Measurements from ENCODE around the gene SLAMF9. TPM values are rescaled to one million over a fixed set of nuclear protein-coding genes. Genes with fewer than 3 reads are reported as not detected.

Gene SLAMF9
- total RNA-seq, 1 experiment from 2014 or later = not detected

DNA sequence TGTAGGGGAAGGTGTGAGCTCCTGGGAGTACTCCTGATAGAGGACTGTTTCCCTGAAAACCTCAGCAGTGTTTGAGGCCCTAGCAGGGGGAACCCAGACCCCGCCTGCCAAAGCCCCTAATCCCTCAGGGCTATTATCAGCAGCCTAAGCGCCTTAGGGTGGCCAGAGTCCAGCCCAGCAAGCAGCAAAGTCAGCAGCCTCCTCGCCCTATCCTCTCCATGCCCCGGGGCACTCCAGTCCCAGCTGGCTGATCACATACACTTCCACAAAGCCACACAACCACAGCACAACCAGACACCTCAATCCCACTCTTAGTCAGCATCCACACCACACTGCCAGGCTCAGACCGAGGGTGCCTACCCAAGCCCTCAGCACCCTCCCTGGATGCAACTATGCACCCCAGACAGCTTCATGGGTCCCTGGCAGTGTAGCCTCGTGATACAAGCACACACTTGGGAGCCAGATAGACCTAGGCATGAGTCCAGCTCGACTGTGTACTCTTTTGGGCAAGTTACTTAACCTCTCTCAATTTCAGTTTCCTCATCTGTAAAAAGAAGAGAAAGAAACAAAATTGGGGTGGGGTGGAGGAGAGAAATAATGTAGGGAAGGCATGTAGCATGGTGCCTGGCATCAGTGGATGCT lies 15.7 kb downstream of the SLAMF9 start:
- Histone ChIP-seq H3K4me2 (ENCODE audit: insufficient read depth, insufficient read length, low read length) (no peak overlapping the region), H2BK12ac (ENCODE audit: insufficient read length, low read depth, low read length) (no peak overlapping the region), H3K9ac (ENCODE audit: extremely low read depth, insufficient read length, low read length) (no peak overlapping the region), H3K4ac (ENCODE audit: low read depth, low read length) (no peak overlapping the region), H2BK15ac (ENCODE audit: low read depth, low read length) (no peak overlapping the region), H2BK5ac (ENCODE audit: insufficient read length, low read length) (no peak overlapping the region), H3T11ph (ENCODE audit: low read length) (no peak overlapping the region), H3K79me2 (ENCODE audit: insufficient read depth, low read length) (no peaks in the 10 kb centered on the region), H3K23ac (ENCODE audit: insufficient read length, low read depth, low read length) (no peak overlapping the region), H3K23me2 (ENCODE audit: insufficient read length, low read depth, low read length, poor library complexity, severe bottlenecking) (no peaks in the 10 kb centered on the region), H3K9me3 (ENCODE audit: control insufficient read depth, low read depth, low read length) (no peaks in the 10 kb centered on the region), H4K5ac (ENCODE audit: insufficient read length, low read depth, low read length) (no peak overlapping the region), H3K18ac (ENCODE audit: insufficient read length, low read depth, low read length) (no peak overlapping the region), H3K56ac (ENCODE audit: insufficient read length, low read depth, low read length) (no peak overlapping the region), H3K27ac (ENCODE audit: insufficient read length, low read depth, low read length) (no peak overlapping the region), H2AFZ (ENCODE audit: low read length) (no peak overlapping the region), H2BK120ac (ENCODE audit: low read depth, low read length, poor library complexity, severe bottlenecking) (no peak overlapping the region), H2AK5ac (ENCODE audit: insufficient read length, low read length) (no peak overlapping the region), H4K20me1 (ENCODE audit: control insufficient read depth, insufficient read depth, insufficient read length) (no peaks in the 10 kb centered on the region), H3K14ac (ENCODE audit: insufficient read depth, low read length) (no peak overlapping the region), H4K91ac (ENCODE audit: insufficient read length, low read depth, low read length) (no peak overlapping the region), H3K27me3 (ENCODE audit: insufficient read depth, low read length) (no peaks in the 10 kb centered on the region), H4K8ac (replicated peaks; ENCODE audit: insufficient read length, low read depth, low read length) (no peak overlapping the region), H3K4me1 (ENCODE audit: insufficient read depth, low read length) (no peaks in the 10 kb centered on the region; the same call in 1 of the 2 replicates), H3K79me1 (ENCODE audit: insufficient read depth, low read depth, low read length, poor library complexity, severe bottlenecking) (no peaks in the 10 kb centered on the region), H2BK20ac (ENCODE audit: low read depth, low read length, poor library complexity, severe bottlenecking) (no peak overlapping the region)
- TF ChIP-seq, protein P1, sequence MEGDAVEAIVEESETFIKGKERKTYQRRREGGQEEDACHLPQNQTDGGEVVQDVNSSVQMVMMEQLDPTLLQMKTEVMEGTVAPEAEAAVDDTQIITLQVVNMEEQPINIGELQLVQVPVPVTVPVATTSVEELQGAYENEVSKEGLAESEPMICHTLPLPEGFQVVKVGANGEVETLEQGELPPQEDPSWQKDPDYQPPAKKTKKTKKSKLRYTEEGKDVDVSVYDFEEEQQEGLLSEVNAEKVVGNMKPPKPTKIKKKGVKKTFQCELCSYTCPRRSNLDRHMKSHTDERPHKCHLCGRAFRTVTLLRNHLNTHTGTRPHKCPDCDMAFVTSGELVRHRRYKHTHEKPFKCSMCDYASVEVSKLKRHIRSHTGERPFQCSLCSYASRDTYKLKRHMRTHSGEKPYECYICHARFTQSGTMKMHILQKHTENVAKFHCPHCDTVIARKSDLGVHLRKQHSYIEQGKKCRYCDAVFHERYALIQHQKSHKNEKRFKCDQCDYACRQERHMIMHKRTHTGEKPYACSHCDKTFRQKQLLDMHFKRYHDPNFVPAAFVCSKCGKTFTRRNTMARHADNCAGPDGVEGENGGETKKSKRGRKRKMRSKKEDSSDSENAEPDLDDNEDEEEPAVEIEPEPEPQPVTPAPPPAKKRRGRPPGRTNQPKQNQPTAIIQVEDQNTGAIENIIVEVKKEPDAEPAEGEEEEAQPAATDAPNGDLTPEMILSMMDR (conservative IDR thresholded peaks at IDR 0.05) = no peak
- peaks cover 1% of the 10 kb centered on the region for H3K27me3 Mint-ChIP-seq (ENCODE audit: low read depth)
- no peak overlapping the region for H3K4me3 Mint-ChIP-seq
- DNase-seq = no peak
- peak overlapping the region in 2 of 3 experiments; percentile 23 to 79; a peak in 4 of 7 replicates for H3K27ac Mint-ChIP-seq
- H3K4me1 Mint-ChIP-seq = peaks cover 37 to 51% of the 10 kb centered on the region in 2 experiments
- WGBS (ENCODE audit: extremely low coverage, insufficient read length, low lambda C conversion rate) = no CpG with 5 or more reads among the region's 7 CpGs
- H3K9me3 Mint-ChIP-seq = no peaks in the 10 kb centered on the region
- peaks cover 20 to 27% (median 22%) of the 10 kb centered on the region in 3 experiments for H3K36me3 Mint-ChIP-seq (ENCODE audit: insufficient read depth in 1 of 3, low read depth in 3 of 3)

Data from H9 (cell line).